GM21786 (cell line): ENCODE results near the gene FGF14.

Experiments used
- ATAC-seq: cut with Tn5 transposase; IDR thresholded peaks from one replicate; pipeline ENCODE4 v1.9.1; 2021; ENCODE audit not compliant: unreplicated experiment

The FGF14 gene

DNA sequence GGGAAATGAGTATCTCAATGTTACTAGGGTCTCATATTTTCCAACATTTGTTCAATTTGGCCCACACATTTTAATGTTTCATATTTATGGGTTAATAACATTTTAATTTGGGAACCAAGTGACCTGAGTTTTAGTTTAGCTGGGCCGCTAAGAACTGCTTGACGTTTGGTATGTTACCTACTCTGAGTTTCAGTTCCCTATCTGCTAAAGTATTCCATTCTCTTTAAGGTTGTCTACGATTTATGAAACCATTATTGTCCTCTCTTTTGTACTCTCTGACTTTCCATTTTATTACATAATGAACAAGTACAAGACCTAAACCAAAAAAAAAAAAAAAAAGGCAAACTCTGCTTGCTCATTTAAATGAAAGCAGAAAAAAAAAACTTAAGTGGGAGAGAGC, 89.9 kb downstream of the FGF14 start:
- ATAC-seq = peak; percentile 57

GRCh38 chr13:102311419-102311796, 90.4 kb downstream of the FGF14 start:
- no peak for ATAC-seq

- ATAC-seq = no peak
These were observed 91.0 kb downstream of the FGF14 start for GRCh38 chr13:102310691-102311418.

GRCh38 chr13:102309110-102309509, 92.7 kb downstream of the FGF14 start:
- no peak for ATAC-seq

DNA sequence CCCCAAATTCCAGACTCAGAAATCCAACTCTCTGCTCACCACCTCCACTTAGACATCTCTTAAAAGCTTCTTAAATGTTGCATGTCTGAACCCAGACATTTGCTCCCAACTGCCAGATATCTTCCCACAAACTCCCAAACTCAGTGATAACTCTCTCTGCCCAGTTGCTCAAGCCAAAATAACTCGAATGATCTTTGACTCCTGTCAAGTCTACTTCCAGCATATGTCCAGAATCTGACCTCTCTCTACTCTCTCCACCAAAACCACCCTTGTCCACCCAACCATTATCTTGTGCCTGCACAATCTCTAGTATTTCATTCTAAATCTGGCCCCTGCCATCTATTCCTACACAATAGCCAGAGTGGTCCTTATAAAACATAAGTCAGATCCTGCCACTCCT, 99.3 kb downstream of the FGF14 start:
- no peak for ATAC-seq

GRCh38 chr13:102300379-102300778, 101.5 kb downstream of the FGF14 start:
- ATAC-seq = no peak

- ATAC-seq = no peak
These were observed 102.5 kb downstream of the FGF14 start for GRCh38 chr13:102299366-102299765.

DNA sequence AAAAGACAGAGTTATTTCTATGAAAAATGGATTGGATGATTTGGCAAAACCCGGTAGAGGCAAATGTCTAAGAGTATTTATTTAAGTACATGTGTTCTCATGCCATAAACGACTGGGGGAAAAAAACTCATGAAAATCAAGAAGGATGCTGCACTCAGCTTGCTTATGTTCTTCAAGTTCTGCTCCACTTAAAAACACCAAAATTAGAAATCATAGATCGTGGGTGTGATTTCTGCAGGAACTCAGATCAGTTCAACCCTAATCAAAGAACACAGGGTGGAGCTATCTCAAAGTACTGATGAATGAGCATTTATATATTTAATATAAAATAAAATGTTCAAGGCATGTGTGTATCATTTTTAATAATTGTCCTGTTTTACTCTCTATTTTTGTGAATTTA, 103.8 kb downstream of the FGF14 start:
- ATAC-seq = no peak

- ATAC-seq = no peak
These were observed 106.4 kb downstream of the FGF14 start for GRCh38 chr13:102295316-102296048.

- no peak for ATAC-seq
These were observed 107.3 kb downstream of the FGF14 start for GRCh38 chr13:102294407-102295018.

DNA sequence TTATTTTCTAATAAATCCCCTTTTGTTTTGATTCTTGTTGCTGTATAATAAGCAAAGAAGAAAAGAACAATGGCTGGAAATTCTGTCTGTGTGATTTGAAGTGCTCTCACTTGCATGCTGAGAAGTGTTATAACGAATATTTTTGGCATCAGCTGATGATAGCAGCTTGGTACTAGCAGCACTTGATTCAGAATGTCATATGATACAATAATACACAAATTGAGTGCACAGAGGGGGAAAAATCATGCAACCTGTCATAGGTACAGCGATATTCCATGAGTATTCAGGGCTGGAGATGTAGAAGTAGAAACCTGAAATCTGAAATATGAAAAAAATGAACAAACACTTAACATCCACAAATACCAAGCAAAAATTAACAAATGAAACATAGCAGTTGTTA, 108.1 kb downstream of the FGF14 start:
- no peak for ATAC-seq

GRCh38 chr13:102291587-102292218, 110.1 kb downstream of the FGF14 start:
- ATAC-seq = no peak

DNA sequence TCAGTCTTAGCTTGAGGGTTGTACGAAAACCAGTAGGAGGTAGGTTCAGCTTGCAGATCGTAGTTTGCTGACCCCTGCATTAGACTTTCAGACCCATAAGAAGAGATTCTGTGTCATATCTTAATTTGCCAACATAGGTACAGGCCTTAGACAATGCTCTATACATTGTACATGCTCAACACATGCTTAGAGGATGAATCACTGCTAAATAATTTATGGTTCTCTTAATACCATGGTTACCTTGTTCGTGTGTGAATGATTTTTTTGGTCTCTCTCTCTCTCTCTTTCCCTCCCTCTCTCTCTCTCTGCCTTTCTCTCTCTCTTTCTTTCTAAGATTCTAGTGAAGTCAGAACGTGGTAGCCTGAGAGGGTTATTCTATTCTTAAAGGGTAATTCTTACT, 112.2 kb downstream of the FGF14 start:
- ATAC-seq = no peak

DNA sequence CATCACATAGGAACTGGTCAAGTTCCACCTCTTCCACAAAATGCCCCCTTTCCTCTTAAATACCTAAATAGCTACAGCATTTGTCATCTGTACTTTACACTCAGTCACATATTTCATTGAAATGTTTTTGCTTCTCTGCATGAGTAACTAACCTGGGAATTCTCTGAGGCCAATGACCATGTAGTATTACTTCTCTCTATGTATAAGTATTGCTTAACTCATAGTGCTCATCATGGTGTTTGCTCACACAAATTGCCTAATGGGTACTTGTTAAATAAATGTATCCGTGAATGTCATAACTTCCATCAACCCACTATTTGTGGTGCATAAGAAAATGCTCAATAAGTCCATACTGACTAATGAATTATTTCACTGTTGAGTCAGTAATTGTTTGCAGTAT, 115.5 kb downstream of the FGF14 start:
- ATAC-seq = no peak

- ATAC-seq = no peak
These were observed 121.5 kb downstream of the FGF14 start for GRCh38 chr13:102280366-102280765.

GRCh38 chr13:102277286-102277685, 124.6 kb downstream of the FGF14 start:
- no peak for ATAC-seq

GRCh38 chr13:102276404-102276803, 125.4 kb downstream of the FGF14 start:
- ATAC-seq = no peak

DNA sequence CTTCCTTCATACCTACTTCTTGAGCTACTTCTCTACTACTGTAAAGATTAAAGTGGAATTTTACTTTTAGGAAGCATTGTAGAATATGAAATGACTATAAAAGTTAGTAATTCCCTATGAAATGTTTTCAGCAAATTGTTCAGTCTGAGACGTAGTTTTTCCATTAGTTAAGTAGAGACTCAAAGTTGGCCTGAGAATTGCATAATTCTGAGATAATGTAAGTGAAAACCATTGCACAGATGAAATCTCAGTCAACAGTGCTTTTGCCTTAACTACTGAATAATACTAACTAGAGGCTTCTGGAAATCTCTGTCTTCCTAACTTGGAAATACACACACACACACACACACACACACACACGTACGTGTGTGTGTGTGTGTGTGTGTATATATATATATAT, 125.9 kb downstream of the FGF14 start:
- ATAC-seq = no peak

- ATAC-seq = no peak
These were observed 128.7 kb downstream of the FGF14 start for GRCh38 chr13:102273111-102273510.

DNA sequence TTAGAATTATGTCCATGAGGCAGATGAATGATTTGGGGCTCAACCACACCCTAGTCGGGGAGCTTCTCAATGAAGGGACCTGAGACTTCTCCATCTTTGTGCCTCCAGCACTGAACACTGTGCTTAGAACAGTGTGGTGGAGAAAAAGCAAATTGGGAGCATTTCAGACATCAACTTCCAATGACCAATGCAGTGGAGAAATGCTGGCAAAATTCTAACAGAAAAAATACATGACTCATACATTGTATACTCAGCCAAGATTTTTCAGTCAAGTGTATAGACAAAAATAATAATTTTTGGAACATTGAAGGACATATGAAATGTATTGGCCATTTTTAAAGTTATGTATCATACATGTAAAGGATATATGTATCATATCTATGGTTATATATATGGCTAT, 134.7 kb downstream of the FGF14 start:
- no peak for ATAC-seq

GRCh38 chr13:102261809-102262208, 140.0 kb downstream of the FGF14 start:
- no peak for ATAC-seq

GRCh38 chr13:102261316-102261715, 140.5 kb downstream of the FGF14 start:
- ATAC-seq = no peak
